ENCODE data around the gene RASGRP3.

Gene RASGRP3

DNA sequence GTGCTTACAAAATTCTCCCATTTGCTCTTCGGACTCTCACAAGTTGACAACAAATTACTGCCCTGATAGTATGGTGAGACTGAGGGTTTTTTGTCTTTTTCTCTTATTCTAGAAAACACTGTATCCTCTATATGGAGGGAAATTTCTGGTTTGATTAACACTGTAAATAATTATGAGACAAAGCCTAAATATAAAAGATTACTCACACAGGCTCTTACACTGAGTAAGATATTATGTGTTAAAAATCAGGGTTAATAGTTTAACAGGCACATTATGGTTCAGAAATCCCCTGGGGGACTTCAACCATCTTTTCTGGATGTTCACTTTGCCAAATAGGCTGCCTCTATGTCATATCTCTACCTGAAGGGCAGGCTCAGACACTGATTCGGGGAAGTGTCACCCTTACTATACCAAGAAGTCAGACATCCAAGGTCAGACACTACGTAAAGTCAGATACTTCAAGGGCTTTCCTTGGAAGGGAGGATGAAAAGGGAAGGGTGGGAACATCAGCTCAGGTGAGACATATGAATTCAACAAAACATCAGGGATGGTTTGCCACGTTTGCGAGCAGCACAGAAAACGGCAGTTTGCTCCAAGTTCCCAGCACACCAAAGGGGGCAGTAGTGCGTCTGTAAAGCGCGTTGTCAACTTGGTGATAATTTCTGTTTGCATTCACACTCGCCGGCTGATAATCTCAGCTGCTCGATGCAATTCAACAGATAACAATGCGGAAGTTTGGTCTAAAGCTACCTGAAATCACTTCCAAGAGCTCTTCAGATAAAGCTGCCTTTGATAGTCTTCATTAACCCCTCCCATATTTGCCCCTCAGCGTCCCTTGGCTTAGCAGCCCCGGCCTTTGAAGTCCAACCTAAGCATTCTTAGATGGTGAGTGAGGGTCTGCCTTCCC is 972 bp upstream of the RASGRP3 start:
- no peak for TF ChIP-seq POLR2A (IDR thresholded peaks at IDR 0.05; ENCODE audit: low read depth, low read length)
- DNase-seq (ENCODE audit: insufficient read length, low spot score) (peak; percentile 54), FAIRE-seq (peak; percentile 87)

DNA sequence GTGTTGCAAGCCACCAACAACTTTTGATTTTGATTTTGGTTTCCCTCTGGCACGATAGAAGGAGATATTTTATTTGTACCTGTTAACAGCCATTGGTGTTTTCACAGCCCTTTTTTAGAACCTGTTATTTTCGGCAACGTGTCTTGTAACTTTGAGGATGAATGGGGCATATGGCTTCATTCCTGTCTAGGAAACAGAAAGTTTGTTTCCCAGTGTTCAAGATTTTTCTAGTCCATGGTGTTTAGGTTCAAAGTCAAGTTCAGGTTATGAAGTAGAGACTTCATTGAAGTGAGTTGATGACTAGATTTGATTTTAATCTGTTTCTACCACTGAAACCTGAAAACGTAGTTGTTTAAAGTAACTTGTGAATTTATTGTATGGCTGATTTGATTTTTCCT is 343 bp downstream of the RASGRP3 start:
- DNase-seq (ENCODE audit: insufficient read length, low spot score) = no peak
- TF ChIP-seq POLR2A (IDR thresholded peaks at IDR 0.05; ENCODE audit: low read depth, low read length) = no peak
- no peak for FAIRE-seq

DNA sequence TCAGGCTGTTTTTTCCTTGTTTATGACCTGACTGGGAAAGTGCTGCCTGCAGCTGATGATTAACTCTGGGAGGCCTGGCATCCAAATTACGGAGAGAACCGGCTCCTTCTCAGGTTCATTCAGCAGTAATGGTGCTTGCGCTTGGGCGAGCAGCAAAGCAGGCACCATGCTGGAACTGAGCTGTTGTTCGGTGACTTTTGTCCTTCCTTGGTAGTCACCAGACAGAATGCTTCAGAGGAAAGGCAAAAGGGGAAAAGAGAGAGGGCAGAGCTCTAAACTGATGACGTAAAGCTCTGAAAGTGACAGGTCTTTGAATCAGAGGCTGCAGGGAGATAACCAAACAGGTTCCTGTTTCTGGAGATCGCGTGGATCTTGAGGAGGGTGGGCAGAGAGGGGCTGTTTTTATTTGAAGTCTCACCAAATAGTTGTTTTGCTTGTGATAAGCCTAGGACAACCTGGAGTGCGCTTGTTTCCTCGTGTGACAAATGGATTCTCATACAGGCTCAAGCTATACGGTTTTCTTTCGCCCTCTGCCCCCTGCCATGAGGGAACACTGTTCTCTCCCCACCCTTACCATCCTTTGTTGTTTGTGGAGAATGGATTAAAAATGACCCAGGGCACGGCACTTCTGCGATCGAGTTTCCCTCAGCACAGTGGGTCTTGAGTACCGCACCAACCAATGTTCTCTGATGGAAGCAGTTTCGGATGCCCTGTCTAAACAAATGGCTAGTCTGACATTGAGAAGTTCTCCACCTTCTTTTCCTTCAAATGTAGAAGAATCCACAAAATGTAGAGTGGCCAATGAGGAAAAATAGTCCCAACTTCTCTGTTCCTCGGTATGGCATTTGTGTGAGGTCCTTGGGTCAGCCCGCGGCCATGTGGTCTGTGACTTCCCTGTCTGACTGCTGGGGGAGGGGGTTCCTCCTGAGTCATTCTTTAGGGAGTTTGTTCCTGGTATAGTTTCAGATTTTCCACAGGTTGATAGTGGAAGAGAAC is 1.3 kb downstream of the RASGRP3 start:
- no peak for DNase-seq (ENCODE audit: insufficient read length, low spot score)
- FAIRE-seq = no peak
- TF ChIP-seq POLR2A (IDR thresholded peaks at IDR 0.05; ENCODE audit: low read depth, low read length) = no peak

DNA sequence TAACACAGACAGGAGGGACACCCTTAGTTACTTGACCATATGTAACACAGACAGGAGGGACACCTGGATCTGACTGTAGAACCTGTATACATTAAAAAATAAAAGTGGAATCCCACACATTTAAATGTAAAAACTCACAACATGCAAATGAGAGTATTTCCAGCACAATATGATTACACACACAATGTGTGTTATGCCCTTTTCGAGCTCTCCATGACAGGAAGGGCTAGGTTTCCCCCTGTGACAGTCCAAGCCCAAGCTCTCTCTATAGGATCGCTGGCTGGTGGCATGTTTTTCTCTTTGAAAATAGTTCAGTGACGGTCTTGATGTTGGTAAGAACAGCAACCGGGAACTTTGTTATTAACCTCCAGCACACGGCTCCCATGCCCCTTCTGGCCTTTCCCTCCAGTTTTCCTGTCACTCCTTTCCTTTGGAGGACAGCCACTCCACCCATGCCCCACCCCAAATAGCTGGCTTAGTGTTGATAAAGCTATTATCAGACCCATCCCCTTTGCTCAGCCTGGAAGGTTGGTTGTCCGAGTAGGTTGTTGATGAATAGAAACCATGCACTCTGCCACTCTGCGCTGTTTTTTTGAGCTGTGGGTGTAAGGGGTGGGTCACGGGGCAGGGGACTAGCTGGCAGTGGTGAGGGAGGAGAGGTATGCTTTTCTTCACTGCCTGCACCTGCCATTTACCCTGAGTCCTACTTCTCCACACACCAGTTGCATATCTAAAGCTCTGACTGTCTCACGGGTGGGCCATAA is 2.7 kb downstream of the RASGRP3 start:
- DNase-seq (ENCODE audit: insufficient read length, low spot score) (no peak), FAIRE-seq (no peak)
- TF ChIP-seq POLR2A (IDR thresholded peaks at IDR 0.05; ENCODE audit: low read depth, low read length) = no peak

DNA sequence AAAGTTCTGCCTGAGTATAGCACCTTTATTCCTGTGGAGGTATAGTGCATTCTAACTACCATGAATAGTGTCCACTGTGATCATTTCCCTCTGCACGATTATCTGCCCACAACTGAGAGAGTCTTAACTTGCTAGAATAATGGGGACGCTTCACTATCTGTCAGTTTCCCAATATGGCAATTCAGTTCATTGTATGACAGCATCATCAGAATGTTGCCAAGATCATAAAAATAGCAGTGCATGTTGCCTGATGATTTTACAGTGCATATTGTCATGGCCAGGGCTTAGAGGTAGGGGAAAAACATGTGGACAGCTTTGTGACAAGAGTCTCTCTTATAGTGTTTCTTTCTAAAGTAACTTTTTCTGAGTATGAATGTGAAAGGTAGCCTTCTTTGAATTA is 6.1 kb downstream of the RASGRP3 start:
- DNase-seq (ENCODE audit: insufficient read length, low spot score) (no peak), FAIRE-seq (no peak)
- no peak for TF ChIP-seq POLR2A (IDR thresholded peaks at IDR 0.05; ENCODE audit: low read depth, low read length)

DNA sequence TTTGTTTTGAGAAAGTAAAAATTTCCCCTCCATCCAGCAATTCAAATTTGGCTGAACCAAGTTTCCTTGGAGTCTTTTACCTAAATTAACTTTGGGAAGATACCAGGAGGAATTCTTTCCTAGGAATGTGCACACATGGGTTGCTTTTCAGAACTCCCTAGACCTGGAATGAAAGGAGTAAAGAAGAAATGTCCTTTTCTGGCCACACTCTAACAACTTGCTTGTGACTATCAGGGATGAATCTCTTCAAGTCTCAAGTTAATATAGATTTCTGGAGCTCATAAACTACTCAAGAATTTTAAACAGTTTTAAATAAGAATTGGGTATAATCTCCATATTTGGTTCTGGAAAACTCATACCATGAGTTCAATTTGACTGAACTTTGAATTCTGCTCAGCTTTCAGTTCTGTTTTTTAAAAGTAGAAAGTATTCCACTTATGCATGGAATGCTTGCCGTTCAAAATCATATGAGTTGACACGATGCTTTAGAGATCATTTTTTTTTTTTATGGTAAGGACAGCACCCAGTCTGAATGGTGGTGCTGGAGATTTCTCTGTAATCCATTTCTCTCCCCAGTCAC is 7.7 kb downstream of the RASGRP3 start:
- no peak for DNase-seq (ENCODE audit: insufficient read length, low spot score)
- FAIRE-seq = no peak

DNA sequence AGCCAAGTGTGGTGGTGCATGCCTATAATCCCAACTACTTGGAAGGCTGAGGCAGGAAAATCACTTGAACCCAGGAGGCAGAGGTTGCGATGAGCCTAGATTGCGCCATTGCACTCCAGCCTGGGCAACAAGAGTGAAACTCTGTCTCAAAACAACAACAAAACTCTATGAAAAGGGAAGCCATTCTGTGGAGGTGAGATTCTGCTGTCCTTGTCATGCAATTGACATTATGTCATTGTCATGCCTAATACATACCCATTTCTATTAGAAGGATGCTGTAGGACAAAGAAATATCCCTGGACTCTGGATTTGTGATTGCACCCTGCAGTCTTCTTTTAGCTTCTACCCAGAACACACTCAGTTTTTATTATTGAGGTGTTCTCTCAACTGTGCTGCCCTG is 8.6 kb downstream of the RASGRP3 start:
- FAIRE-seq (no peak), DNase-seq (ENCODE audit: insufficient read length, low spot score) (no peak)
- TF ChIP-seq POLR2A (IDR thresholded peaks at IDR 0.05; ENCODE audit: low read depth, low read length) = no peak

More for the DNA sequence above, 7.7 kb downstream of the RASGRP3 start:
- TF ChIP-seq POLR2A (IDR thresholded peaks at IDR 0.05; ENCODE audit: low read depth, low read length) = no peak

DNA sequence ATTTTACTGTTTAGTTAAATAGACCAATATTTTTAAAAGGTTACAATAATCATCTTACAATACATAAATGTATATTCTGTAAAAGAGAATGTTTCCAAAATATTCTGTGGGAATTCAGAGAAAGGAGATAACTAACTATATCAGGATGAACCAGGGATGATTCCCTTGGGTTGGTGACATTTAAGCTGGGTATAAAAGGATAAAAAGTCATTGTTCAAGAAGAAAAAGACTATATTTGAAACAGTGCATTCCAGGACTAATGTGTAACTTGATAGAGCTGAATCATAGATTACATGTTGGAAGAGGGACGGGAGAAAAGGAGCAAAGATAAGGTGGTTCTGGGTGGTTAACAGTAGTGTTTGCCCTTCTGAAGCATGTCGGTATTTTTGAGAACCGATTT is 10.1 kb downstream of the RASGRP3 start:
- no peak for FAIRE-seq
- no peak for DNase-seq (ENCODE audit: insufficient read length, low spot score)
- no peak for TF ChIP-seq POLR2A (IDR thresholded peaks at IDR 0.05; ENCODE audit: low read depth, low read length)

DNA sequence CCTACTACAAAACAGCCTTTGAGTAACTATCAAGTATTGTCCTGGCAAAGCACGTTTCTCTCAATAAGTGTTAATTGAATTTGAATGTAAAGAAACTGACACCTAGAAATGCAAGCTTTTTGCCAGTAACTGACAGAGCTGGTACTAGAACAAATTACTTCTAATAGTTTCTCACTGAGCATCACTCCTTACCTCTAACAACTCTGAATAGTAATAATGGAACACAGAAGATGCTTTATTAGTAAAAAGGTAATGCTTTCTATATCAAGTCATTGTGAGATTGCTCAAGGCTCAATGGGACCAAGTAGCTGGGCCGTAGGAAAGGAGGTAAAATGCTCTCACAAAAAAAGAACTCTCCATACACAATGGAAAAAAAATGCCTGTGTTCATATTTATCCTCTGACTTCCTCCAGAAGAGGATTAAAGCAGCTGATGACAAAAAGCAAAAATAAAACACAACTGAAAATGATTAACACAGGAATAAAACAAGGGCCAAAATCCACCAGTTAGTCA is 11.8 kb downstream of the RASGRP3 start:
- TF ChIP-seq POLR2A (IDR thresholded peaks at IDR 0.05; ENCODE audit: low read depth, low read length) = no peak
- FAIRE-seq = no peak

DNA sequence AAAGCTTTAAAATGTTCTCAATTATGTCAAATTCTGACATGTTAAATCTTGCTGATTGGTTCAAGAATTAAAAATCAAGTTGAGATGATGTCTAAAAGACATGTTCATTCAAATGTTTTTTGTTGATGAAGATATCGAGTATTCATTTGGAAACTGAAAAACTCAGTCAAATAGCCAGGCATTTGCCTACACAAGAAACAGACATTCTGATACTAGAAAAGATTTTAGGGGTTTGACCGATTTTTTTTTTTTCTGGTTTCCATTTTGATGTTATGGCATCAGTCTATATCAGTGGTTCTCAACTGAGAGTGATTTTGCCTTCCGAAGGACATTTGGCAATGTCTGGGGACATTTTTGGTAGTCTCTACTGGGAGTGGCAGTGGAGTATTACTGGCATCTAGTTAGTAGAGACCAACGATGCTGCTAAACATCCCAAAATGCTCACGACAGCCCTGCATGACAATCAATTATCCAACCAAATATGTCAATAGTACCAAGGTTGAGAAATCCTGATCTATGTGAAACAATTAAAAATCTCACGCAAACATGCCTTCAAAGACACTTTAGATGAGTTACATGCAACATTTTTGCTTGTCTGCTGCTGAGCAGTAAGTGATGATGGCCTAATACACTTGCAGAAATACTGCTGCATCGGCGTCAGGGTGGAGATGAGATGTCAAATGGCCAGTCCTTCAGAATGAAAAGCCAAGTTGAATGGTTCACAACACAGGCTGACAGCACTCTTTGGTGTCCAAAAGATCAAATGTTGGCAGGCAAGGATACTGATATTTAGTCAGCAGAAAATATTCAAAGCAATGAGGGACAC is 12.5 kb downstream of the RASGRP3 start:
- DNase-seq (ENCODE audit: insufficient read length, low spot score) = no peak
- FAIRE-seq = no peak
- no peak for TF ChIP-seq POLR2A (IDR thresholded peaks at IDR 0.05; ENCODE audit: low read depth, low read length)

More for the DNA sequence above, 11.8 kb downstream of the RASGRP3 start:
- no peak for DNase-seq (ENCODE audit: insufficient read length, low spot score)

DNA sequence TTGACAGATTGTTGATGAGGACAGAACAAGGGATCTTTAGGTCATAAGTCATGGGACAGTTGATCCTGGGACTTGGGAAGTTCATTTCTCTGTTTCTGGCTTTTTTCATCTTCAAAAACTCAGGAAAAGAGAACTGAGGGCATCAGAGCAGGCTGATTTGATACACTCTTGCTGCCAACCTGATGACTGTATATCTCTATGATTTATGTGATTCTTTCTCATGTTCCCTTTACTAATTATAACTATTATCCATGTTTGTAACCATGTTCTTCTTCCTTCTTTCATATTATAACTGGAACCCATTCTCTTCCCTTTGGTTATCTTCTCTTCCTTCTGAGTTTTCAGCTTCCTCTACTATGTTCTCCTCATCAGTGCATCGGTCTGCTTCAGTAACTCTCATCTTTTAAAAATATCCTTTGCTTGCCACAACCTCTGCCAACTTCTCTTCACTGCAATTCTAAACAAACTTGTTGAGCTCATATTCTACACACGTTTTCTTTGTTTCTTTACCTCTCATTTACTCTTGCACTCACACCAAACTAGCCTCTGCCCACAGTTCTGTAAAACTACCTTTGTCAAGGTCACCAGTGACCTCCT is 13.5 kb downstream of the RASGRP3 start:
- no peak for TF ChIP-seq POLR2A (IDR thresholded peaks at IDR 0.05; ENCODE audit: low read depth, low read length)
- FAIRE-seq (no peak), DNase-seq (ENCODE audit: insufficient read length, low spot score) (no peak)

Measured in H54 (cell line).